Skin epidermis (tissue), 12 donors: Measurements from ENCODE around the gene CCDC136.

Experiments used
- H3K27ac ChIP-seq, 21 experiments: fragments of 200-600 bp; sonication (generic) in 11 of 21; one replicate each; pipeline ENCODE4 v1.5.0; 2020; ENCODE audit warnings: mild to moderate bottlenecking in 3 of 21, inconsistent platforms in 2 of 21, moderate library complexity in 2 of 21
- H3K4me3 ChIP-seq, 7 experiments: fragments of 200-600 bp; sonication (generic) in 2 of 7; one replicate each; pipeline ENCODE4 v1.5.0; 2020; ENCODE audit warnings: inconsistent platforms in 2 of 7, mild to moderate bottlenecking in 2 of 7, moderate library complexity in 1 of 7

The CCDC136 gene

DNA sequence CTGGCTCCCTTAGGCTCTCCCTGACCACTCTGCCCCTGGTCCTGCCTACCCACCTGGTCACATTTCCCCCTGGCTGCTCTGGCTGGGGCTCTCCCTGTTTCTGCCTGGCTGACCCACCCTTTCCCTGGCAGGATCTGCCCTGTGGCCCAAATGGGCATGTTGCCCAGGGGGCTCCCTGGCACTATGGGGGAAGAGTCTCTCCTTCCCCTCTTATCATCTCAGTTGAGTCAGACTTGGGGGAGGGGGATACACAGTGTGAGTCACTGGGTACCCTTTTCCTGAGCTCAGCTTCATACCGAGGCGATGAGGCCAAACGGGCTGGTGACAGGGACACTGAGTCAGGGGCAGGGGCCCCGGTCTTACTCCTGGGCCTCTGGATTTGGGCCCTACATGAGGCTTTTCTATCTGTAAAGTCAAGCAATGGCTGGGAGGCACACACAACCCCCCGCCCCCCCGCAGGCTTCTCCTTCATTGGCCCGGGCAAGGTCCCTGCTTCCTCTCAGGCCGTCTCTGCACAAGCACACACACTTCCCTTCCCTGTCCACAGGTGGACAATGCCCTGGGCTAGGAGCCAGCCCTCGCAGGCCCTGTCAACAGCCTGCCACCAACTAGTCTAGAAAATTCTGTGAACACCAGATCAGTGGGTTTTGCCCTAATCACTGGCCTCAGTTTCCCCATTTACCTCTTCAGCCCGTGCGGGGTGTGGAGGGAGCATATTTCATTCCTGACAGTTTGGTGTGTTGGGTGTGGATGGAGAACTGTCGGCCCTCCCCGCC, 37.8 kb downstream of the CCDC136 start:
- H3K27ac ChIP-seq: no peak overlapping the region
- peak overlapping the region in 1 of 7 experiments; percentile 48 for H3K4me3 ChIP-seq

DNA sequence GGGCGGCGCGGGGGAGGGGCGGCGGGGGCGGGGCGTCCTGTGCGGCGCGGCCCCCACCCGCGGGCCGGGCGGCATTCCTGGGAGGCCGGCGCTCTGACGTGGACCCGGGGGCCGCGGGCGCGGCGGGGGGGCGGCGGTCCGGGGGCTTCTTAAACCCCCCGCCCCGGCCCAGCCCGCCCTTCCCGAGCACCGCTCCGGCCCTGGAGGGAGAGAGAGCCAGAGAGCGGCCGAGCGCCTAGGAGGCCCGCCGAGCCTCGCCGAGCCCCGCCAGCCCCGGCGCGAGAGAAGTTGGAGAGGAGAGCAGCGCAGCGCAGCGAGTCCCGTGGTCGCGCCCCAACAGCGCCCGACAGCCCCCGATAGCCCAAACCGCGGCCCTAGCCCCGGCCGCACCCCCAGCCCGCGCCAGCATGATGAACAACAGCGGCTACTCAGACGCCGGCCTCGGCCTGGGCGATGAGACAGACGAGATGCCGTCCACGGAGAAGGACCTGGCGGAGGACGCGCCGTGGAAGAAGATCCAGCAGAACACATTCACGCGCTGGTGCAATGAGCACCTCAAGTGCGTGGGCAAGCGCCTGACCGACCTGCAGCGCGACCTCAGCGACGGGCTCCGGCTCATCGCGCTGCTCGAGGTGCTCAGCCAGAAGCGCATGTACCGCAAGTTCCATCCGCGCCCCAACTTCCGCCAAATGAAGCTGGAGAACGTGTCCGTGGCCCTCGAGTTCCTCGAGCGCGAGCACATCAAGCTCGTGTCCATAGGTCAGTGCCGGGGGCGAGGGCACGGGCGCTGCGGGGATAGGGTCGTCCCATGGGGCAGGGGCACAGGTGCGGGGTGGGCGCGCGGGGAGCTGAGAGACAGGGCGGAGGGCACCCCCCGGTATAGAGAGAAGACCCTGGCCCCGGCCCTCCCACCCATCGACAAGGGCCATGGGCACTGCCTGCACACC, 38.7 kb downstream of the CCDC136 start, which contains the start of gene FLNC:
Gene FLNC (plus strand): TSS at position 176 of the 947 bp plus-strand sequence. CDS start 232 bp downstream, at position 408.
- Histone ChIP-seq H3K27ac (peak within 1 kb of the TSS in 13 of 21 experiments; percentile 0 to 84 (median 54)), H3K4me3 (peak within 1 kb of the TSS; percentile 23 to 48 (median 28))

DNA sequence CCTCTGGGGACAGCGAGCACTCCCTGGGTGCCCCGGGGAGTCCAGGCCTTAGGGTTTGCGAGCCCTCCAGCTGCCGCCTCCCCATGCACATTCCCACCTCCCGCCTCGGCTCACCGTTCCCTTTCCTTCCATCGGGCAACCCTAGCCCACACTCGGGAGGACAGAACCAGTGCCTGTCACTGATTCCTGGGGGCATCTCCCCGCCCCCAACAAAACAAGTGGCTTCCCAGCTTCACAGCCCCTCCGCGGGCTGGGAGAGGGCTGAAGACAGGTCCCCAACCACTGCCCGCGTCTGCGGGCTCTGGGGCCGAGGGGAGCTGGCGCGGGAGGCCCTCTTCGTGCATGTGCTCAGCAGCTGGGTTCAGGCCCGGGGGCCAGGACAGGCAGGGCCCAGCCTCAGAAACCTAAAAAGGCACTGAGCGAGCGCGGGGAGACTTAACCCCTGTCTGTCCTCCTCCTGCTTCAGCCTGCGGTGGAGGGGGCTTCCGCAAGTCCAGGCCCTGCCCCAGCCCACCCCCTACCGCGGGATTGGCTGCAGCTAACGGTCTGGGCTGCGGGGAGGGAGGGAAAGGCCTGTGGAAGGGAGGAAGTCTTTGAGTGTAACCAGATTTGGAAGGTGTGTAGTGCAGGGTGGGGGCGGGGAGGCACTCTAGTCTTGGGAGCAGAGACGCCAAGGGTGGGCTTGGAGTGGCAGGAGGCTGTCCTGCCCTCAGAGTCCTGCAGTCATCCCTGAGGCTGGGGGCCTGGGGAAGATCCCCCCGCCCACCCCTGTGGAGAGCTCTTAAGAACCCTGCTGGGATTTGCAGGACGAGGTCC, 39.6 kb downstream of the CCDC136 start:
- peak overlapping the region in 12 of 21 experiments; percentile 0 to 84 (median 50) for H3K27ac ChIP-seq
- H3K4me3 ChIP-seq: peak overlapping the region in 6 of 7 experiments; percentile 23 to 48 (median 30)

DNA sequence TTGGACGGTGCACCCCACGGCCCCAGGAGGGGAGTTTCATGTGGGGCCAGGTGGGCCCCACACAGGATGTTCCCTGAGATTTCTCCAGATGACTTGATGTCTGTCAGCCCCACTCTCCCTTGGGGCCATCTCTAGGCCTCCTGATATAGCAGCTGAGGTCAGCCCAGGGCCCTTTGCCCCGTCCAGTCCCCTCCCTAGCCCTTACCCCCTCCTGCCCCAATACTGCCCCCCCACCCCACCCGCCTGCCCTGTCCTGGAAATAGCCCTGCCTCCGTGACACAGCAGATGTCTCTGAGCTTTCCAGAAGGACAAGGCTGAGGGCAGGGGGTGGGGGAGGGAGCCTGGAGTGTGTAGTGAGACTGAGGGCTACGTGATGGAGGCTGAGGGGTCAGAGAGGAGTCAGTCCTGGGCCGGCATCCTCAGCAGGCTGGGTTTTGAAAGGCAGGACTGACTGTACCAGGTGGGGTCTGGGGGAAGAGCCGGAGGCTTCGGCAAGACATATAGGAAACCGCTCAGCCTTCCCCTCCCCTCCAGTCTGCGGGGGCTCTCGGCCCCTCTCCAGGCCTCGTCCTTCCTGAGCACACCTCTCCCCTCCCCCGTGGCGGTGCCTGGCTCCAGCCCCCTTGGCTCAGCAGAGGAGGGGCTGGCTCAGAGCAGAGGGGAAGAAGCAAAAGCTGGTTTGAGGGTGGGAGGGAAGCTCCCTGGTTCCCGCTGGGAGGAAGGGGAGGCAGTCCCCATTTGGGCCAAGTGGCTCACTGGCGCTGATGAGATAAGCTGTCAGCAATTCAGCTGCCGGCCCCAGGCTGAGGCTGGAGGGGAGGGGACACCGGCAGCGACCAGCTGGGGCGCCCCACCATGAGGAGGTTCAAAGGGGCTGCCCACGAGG, 40.5 kb downstream of the CCDC136 start:
- Histone ChIP-seq H3K4me3 (peak overlapping the region in 3 of 7 experiments; percentile 28 to 48 (median 36)), H3K27ac (peak overlapping the region in 16 of 21 experiments; percentile 10 to 84 (median 56))

DNA sequence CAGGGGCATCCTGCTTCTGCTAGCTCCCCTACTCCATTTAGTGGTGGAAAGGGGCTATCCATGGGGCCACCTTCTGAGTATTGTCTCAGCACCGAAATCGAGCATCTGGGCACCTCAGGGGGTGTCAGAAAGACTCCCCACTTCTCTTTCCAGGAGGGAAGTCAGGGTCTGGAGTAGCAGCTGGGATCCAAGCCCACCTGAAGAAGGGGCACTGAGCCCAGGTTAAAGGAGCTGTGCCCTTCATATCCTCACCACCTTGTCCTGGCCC, 41.0 kb downstream of the CCDC136 start:
- H3K4me3 ChIP-seq: peak overlapping the region in 1 of 7 experiments; percentile 36
- H3K27ac ChIP-seq: peak overlapping the region in 16 of 21 experiments; percentile 10 to 84 (median 56)

DNA sequence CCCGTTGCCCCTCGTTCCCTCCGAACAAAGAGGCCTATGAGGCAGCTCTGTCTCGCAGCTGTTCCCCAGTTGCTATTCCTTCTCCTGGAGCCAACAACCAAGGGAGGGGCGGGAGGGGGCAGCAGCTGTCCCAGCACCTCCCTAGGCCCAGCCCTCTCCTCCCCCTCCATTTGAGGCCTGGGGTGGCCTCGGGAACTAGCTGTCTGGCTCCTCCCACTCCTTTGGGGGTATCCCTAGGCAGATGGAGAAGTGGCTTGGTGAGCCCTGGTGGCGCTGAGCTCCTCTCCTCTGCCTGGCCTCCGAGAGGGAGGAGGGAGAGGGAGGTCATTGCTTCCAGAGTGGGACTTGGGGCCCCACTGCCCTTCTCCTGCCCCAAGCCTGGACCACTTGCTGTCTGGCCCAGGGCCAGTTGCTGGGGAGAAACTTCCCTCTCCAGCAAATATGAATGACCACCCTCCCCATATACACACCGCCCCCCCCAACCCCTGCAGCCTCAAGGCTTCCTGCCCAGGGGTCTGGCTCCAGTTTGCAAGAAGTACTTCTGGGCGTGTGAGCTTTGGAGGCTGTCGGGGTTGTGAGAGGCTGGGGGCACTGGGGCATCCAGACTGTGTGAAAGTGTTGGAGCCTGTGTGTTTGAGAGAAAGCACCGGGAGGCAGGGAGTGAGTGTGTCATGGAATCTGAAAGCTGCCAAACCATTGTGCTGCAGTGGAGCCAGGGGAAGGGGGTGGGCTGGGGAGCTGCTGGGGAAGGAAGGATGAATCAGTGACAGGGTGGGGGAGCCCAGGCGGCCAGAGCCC, 41.6 kb downstream of the CCDC136 start:
- Histone ChIP-seq H3K27ac (peak overlapping the region in 16 of 21 experiments; percentile 19 to 84 (median 56)), H3K4me3 (no peak overlapping the region)

DNA sequence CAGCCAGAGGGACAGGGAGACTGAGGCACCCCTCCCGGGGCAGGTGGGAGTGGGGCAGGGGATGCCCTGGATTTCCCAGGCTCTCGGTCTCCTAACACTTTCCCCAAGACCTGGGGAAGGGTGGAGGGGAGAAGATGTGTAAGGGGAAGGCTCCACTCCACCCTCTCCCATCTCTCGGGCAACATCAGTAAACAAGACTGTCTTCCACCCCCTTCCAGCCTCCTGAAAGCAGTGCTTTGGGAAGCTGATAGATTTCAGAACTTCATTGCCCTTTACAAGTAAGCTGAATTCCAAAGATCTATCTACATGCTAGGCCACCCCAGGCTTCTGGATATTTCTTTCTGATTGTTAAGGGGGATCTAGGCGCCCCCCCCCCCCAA, 42.2 kb downstream of the CCDC136 start:
- H3K4me3 ChIP-seq: no peak overlapping the region
- peak overlapping the region in 13 of 21 experiments; percentile 1 to 71 (median 34) for H3K27ac ChIP-seq

DNA sequence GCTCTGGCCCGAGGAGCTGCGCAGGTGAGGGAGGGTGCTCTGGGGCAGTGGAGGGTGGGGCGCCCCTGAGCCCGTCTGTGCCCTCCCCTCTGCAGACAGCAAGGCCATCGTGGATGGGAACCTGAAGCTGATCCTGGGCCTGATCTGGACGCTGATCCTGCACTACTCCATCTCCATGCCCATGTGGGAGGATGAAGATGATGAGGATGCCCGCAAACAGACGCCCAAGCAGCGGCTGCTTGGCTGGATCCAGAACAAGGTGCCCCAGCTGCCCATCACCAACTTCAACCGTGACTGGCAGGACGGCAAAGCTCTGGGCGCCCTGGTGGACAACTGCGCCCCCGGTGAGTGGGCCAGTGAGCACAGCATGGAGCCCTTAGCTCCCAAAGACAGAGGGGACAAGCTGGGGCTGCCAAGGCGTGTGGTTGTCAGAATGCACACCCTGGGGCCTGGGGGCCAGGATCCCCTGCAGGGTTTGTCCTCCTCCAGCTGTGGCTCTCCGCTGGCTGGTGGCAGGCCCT, 43.5 kb downstream of the CCDC136 start:
- Histone ChIP-seq H3K27ac (no peak overlapping the region), H3K4me3 (no peak overlapping the region)

DNA sequence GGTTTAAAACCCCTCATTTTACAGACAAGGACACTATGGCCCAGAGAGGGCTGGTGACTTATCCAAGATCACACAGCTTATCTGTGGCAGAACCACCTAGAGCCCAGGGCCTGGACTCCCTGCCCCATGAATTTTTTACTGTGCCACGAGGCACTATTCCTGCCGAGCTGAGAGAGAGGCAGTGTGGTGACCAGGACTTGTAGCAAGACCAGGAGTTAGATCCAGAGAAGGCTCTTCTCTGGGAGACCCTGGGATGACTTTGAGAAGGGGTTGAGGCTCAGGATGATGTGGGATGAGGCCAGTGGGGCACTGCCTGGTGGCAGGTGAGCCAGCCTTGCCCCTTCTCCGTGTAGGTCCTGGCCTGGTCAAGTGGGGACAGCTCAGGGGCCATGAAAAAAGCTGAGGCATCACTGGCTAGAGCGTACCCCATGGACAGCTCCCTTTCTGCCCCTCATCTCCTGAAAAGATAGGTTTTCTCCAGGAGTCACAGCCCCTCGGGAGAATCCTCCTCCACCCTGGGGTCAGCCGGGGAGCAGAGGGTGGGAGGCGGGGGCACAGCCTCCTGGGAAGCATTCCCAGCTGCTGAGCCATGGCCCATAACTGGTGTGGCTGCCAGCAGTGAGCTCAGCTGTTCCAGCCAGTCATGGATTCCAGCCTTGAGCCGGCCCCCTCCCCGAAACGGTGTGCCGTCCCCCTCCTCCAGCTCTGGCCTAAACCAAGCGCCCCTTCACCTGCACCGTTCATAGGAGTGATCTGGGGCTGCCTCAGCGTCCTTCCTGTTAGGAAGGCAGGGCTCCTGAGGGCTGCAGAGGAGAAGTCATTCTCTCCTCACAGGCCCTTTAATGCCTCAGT, 44.2 kb downstream of the CCDC136 start:
- Histone ChIP-seq H3K27ac (no peak overlapping the region), H3K4me3 (no peak overlapping the region)

DNA sequence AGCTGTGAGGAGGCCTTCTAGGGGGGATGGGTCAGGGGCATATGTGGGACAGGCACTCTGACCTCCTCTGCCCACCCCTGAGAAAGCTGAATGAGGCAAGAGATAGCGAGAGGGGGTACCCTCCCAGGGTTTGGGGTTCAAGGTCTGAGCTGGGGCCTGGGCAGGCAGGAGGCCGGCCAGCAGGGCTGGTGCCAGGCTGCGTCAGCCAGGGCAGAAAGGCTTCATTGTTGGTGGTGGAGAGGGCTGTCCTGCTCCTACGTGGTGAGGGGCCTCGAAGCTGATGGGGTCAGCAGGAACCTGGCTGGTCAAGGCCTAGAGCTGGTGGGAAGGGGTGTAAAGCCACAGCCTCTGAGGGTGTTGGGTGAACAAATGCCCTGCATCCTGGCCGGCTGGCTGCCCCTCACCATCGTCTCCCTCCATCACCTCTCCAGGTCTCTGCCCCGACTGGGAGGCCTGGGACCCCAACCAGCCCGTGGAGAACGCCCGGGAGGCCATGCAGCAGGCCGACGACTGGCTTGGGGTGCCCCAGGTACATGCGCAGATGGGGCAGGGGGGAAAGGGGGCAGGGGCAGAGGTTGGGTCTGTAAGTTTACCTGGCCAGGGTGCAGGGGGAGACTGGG, 45.1 kb downstream of the CCDC136 start:
- Histone ChIP-seq H3K4me3 (no peak overlapping the region), H3K27ac (no peak overlapping the region)

DNA sequence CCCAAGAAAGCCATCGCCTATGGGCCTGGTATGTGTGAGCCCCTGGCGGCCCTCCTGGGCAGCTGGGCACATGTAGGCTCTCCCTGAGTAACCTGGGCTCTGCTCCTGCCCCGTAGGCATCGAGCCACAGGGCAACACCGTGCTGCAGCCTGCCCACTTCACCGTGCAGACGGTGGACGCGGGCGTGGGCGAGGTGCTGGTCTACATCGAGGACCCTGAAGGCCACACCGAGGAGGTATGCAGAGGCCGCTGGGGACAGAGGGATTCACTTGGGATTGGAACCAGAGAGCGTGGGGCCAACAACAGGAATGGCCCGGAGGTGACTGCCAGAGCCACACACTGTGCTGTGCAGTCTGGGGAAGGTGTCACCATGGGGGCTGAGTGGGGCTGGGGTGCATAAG, 45.8 kb downstream of the CCDC136 start:
- no peak overlapping the region for H3K27ac ChIP-seq
- no peak overlapping the region for H3K4me3 ChIP-seq

DNA sequence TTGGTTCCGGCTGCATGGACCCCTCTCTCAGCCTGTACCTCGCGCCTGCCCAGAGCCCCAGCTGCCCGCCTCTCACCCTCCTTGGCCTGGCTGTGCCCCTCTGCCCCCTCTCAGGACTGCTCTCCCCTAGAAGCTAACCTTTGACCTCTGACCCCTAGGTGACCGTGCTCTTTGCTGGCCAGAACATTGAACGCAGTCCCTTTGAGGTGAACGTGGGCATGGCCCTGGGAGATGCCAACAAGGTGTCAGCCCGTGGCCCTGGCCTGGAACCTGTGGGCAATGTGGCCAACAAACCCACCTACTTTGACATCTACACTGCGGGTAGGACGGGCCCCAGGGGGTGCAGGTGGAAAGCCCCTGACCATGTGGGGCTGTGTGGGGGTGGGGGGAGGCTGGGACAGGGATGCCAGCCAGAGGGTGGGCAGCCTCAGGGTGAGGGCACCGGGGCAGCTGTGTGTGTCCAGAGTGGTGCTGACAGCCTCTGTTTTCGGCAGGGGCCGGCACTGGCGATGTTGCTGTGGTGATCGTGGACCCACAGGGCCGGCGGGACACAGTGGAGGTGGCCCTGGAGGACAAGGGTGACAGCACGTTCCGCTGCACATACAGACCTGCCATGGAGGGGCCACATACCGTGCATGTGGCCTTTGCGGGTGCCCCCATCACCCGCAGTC, 46.5 kb downstream of the CCDC136 start:
- Histone ChIP-seq H3K27ac (no peak overlapping the region), H3K4me3 (no peak overlapping the region)

DNA sequence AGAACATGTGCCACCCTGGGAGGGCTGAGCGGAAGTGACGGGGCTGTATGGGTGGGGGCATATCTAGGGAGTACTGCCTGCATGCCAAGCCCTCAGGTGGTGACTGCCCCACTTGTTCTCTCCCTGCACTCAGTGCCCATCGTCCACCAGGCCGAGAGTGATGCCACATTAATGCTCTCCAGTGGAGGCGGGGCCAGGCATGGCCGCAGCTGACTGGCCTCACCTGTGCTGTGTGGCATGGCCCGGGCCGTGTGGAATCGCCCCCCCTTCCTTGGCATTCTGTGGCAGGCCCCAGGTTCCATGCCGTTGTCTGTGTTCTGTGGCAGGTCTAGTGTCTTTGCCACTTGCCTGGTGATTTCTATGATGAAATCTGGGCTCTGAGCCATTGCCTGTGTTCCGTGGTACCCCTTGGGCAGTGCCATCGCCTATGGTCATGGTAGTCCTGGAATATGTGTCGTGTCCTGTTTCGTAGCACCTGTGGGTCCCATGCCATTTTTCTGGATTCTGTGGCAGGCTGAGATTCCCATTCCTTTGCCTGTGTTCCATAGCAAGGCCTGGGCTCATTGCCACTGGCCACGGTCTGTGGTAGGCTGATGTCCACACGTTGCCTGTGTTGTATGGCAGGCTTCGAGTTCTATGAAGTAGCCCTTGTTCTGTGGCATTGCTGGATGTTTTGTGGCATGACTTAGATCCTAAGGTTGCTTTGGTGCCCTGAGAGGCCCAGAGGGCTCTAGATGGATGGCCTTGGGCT, 47.4 kb downstream of the CCDC136 start:
- H3K4me3 ChIP-seq: no peak overlapping the region

DNA sequence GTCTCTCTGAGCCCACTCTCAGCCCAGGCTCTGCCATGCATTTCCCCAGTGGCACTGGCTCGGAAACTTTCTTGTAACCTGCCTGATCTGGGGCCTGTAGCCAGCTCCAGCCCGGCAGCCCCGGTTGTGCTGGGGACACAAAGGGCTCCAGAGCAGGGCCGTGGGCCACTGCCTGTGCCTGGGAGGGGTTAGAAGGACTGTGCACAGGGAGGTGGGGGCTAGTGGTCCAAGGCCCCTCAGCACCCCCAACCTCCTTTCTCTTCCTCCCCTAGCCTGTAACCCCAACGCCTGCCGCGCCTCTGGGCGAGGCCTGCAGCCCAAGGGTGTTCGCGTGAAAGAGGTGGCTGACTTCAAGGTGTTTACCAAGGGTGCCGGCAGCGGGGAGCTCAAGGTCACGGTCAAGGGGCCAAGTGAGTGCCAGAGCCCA, 48.0 kb downstream of the CCDC136 start:
- Histone ChIP-seq H3K27ac (no peak overlapping the region), H3K4me3 (no peak overlapping the region)

More for the DNA sequence above, 47.4 kb downstream of the CCDC136 start:
- H3K27ac ChIP-seq: no peak overlapping the region
